22Rv1 (cell line): ENCODE results near the gene MAGEA11.
"Not testable (repeated sequence)": the region's sequence is repeated elsewhere in the genome, so short reads cannot be mapped to it uniquely, and the experiment has no call there.

ENCODE experiments used
- H3K27ac ChIP-seq: fragments of 450-650 bp; 2 replicates; pipeline ENCODE4 v1.5.1; 2017
- ZFX ChIP-seq: fragments of 450-650 bp; IDR thresholded peaks from 2 replicates; pipeline ENCODE4 v1.6.1; 2017; ENCODE audit warnings: antibody characterized with exemption, borderline replicate concordance
- TF ChIP-seq, protein P1 (sequence below): fragments of 450-650 bp; IDR thresholded peaks from 2 replicates; pipeline ENCODE4 v1.5.1; 2017; ENCODE audit warnings: mild to moderate bottlenecking

Gene MAGEA11

DNA sequence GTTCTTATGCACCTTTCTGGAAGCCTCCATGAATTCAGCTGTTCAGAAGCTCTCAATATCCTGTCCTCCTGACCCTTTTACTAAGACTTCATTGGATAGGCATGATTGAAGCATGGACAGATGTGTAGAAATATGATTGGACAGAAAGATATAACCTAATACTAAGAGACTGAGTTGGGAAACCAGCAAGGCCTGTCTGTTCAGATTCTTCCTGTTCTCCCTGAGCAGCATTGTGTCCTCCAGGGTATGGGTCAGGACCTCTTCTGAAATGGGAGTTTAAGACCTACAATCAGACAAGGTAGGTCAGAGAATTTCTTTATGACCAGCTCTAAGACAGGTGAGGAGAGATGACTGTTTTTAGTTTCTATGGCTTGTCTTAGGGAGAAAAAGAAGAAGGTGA, 23.9 kb upstream of the MAGEA11 start:
- no peak overlapping the region for H3K27ac ChIP-seq
- no peak for TF ChIP-seq ZFX
- TF ChIP-seq, protein P1, sequence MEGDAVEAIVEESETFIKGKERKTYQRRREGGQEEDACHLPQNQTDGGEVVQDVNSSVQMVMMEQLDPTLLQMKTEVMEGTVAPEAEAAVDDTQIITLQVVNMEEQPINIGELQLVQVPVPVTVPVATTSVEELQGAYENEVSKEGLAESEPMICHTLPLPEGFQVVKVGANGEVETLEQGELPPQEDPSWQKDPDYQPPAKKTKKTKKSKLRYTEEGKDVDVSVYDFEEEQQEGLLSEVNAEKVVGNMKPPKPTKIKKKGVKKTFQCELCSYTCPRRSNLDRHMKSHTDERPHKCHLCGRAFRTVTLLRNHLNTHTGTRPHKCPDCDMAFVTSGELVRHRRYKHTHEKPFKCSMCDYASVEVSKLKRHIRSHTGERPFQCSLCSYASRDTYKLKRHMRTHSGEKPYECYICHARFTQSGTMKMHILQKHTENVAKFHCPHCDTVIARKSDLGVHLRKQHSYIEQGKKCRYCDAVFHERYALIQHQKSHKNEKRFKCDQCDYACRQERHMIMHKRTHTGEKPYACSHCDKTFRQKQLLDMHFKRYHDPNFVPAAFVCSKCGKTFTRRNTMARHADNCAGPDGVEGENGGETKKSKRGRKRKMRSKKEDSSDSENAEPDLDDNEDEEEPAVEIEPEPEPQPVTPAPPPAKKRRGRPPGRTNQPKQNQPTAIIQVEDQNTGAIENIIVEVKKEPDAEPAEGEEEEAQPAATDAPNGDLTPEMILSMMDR: no peak

DNA sequence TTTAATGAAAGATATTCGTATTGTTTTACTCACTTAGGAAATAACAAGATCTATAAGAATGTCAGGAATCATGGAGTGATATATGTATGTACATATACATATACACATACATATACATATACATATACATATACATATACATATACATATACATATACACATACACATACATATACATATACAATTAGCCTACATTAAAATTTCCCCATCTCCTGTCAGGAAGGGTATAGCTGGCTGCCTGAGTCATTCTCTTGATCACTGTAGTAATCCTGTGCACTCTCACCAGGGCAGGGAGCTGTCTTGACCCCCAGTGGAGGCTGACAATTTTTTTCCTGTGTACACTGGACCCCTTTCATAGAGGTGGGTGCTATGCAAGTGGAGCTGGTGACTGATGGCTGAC, 23.3 kb upstream of the MAGEA11 start:
- TF ChIP-seq, protein P1: no peak
- no peak for TF ChIP-seq ZFX
- no peak overlapping the region for H3K27ac ChIP-seq

GRCh38 chrX:149691794-149692193, 20.1 kb upstream of the MAGEA11 start:
- no peak for TF ChIP-seq ZFX
- TF ChIP-seq, protein P1: no peak
- no peak overlapping the region for H3K27ac ChIP-seq

DNA sequence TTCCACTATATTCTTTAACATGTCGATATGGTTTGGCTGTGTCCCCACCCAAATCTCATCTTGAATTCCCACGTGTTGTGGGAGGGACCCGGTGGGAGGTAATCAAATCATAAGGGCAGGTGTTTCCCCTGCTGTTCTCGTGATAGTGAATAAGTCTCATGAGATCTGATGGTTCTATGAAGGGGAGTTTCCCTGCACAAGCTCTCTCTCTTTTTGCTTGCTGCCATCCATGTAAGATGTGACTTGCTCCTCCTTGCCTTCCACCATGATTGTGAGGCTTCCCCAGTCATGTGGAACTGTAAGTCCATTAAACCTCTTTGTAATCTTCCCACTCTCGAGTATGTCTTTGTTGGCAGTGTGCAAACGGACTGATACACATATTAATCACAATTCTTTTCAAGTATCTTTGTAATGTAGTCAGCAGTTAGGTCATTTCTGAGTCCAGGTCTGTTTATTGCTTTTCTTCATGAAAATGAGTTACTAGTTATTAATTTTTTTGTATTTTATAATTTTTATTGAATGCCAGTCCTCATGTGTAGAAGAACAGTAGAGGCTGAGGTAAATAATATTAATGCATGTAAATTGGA, 19.1 kb upstream of the MAGEA11 start:
- not testable (repeated sequence) for H3K27ac ChIP-seq

GRCh38 chrX:149699761-149700160, 12.1 kb upstream of the MAGEA11 start:
- TF ChIP-seq, protein P1: no peak
- no peak for TF ChIP-seq ZFX
- no peak overlapping the region for H3K27ac ChIP-seq

GRCh38 chrX:149704664-149705063, 7.2 kb upstream of the MAGEA11 start:
- no peak overlapping the region for H3K27ac ChIP-seq
- no peak for TF ChIP-seq ZFX
- TF ChIP-seq, protein P1: no peak

- no peak overlapping the region for H3K27ac ChIP-seq
- TF ChIP-seq ZFX: no peak
- TF ChIP-seq, protein P1: no peak
Observed at GRCh38 chrX:149707147-149707901, 4.5 kb upstream of the MAGEA11 start.

DNA sequence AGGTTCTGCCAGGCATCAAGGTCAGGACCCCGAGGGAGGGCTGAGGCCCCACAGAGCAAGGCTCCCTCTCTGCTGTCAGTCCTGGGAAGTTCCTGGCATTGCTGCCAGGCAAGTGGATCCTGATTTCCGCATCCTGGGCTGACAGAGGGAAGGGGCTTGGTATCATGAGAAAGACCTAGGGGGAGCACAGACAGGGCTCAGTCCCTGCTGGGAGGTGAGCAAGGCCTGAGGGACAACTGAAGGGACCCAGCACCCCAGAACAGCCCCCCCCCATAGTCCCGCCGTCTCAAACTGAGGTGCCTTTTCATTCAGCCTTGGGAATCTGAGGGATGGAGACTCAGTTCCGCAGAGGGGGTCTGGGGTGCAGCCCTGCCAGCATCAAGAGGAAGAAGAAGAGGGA, 971 bp downstream of the MAGEA11 start:
- TF ChIP-seq, protein P1: no peak
- no peak for TF ChIP-seq ZFX

More for the DNA sequence above, 971 bp downstream of the MAGEA11 start:
- H3K27ac ChIP-seq: no peak overlapping the region
